Measurements from ENCODE around the gene COL13A1. TPM values are rescaled to one million over a fixed set of nuclear protein-coding genes. Genes with fewer than 3 reads are reported as not detected.

COL13A1 gene
- total and polyA plus RNA-seq, 2 of the 8 experiments (the other 6 are each of a cell fraction or from before 2014, with no cell fraction given): 2.6 to 5.2 TPM

- TF ChIP-seq NRF1 (IDR thresholded peaks at IDR 0.05; ENCODE audit: low read depth, low read length) (no peak), BRCA1 (IDR thresholded peaks at IDR 0.05; ENCODE audit: low read depth, low read length) (no peak), HDAC2 (IDR thresholded peaks at IDR 0.05; ENCODE audit: borderline replicate concordance in 1 of 2, low read depth in 2 of 2, low read length in 2 of 2) (no peak), CBX8 (IDR thresholded peaks at IDR 0.05; ENCODE audit: borderline replicate concordance, low read depth, low read length) (no peak)
Measured at GRCh38 chr10:69854511-69855345, 53.0 kb downstream of the COL13A1 start (continued).

Measured in H1 (cell line).